Activated CD8-positive, alpha-beta memory T cell treated with anti-CD3 and anti-CD28 coated beads for 24 hours (primary cell): Measurements from ENCODE around the gene TTC23.

Experiments
- DNase-seq: peaks from one replicate; pipeline ENCODE4 v3.0.0-alpha.2; 2020

TTC23 gene

DNA sequence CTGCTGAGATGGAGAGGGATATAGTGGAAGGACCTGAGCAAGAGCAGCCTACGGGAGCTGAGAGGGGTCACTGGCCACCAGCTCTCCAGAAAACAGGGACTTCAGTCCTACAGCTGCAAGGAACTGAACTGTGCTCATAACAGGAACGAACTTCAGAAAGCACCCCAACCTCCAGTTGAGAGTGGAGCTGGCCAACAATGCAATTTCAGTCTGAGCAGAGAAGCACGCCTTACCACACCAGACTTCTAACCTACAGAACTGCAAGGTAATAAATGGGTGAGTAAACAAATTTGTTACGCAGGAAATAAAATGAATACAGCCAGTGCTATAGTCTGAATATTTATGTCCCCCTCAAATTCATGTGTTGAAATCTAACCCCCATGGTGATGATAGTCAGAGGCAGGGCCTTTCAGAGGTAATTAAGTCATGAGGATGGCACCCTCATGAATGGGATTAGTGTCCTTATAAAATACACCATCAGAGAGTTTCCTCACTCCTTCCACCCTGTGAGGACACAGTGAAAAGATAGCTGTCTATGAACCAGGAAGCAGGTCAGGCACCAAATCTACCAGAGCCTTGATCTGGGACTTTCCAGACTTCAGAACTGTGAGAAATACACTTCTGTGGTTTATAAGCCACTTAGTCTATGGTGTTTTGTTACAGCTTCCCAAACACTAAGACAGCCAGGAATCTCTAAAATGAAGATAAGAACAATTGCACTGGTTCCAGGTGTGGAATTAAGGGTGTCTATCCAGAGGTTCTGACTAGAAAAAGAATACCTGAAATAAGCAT is 85.9 kb downstream of the TTC23 start:
- DNase-seq, result no peak

DNA sequence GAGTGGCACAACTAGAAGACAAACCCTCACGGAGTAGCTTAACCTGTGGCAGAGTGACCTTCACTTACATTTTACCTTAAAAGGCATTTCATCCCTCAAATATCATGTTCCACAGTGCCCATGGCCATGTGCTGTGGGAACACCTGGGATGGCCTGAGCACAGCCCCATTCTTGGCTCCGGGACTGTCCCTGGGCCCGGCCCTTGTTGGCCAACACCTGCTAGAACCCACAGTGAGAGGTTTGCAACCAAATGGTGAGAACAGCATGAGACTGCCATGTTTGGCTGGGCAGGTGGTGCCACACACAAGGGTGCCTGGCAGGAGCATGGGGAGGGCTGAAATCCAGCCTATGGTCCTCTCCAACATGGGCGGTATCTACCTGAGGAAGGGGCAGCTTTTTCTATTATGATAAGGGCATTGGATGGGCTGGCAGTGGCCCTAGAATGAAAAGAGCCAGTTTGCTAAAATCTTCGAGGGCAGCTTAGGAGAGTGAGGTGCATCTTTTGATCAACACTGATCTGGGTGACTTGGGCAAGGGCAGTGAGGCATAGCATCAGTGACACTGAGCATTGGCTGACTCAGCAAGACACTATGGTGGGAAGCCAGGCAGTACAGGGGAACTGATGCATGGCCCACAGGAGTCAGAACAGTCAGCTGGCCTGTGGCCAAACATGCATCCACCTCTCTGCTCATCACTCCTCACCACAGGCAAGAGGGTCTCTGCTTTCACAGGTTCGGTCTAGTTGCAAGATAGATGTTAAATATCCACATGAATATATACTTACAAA is 90.6 kb downstream of the TTC23 start:
- no peak for DNase-seq

GRCh38 chr15:99157456-99157855 is 91.9 kb downstream of the TTC23 start:
- no peak for DNase-seq

DNA sequence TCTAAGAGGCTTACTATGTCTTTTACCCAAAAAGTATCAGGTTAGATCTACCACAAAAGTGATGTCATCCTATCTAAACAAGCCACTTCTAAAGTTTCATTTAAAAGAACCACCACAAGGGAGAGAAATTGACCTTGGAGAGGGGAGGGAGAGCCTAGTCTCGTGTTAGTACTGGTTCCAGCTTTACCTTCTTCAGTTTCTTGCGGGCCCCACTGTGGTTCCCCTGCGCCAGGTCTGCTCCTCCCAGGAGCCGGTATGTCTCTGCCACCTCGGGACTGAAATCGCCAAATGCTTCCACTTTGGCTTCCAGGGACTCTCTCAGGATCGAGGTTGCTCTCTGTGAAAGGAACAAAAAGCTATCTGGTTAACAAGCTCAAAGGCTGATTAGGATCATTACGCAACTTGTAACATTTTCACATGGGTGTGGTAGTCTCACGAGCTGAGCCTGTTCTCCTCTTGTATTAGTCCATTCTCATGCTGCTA is 93.4 kb downstream of the TTC23 start:
- no peak for DNase-seq

DNA sequence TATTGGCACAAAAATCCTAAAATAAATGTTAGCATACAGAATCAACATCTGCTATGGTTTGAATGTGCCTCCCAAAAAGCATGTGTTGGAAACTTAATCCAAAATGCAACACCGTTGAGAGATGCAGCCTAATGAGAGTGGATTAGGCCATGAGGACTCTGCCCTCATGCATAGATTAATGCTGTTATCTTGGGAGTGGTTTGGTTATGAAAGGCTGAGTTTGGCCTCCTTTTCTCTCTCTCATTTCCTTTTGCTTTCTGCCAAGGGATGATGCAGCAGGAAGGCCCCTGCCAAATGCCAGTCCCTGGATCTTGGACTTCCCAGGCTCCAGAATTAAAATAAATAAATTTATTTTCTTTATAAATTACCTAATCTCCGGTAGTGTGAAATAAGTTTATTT is 95.1 kb downstream of the TTC23 start:
- no peak for DNase-seq

- DNase-seq, result no peak
Observed at GRCh38 chr15:99153026-99153535, 96.3 kb downstream of the TTC23 start.

- no peak for DNase-seq
Observed at GRCh38 chr15:99151156-99151555, 98.2 kb downstream of the TTC23 start.

DNA sequence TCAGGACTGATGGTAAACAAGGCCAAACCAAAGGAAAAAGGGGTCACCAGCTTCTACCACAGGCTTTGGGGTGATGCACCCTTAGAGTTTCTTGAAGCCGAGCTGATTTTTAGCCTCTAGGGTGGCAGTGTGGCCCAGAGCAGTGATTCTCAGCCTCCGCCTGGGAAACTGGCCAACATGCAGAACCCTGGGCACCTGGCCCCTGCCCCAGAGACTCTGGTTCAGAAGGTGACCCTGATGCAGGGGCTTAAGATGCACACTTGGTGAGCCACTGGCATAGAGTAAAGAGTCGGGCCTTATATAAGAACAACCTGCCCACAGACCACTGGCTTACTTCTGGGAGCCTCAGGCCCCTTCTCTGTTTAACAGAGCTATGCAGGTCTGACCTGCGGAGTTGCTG is 100.0 kb downstream of the TTC23 start:
- DNase-seq, result peak; percentile 37

DNA sequence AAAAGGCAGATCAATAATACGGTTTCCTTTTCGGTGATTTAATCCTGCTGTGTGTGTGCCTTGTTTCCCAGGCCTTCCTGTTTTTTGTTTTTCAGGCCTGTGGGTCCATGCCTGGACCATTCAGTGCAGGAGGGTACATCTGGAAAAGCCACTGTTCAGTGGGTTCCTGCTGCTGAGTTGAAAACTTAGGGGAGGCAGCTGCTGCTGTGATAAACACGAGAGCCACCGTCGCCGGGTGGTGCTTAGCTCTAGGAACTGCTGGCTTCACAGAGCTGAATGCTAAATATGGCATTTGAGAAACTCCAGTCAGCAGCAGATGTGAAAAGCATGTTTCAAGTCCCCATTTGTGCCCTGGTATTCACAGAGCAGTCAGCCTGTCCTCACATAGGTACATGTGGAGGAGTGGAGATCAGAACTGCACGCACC is 100.5 kb downstream of the TTC23 start:
- DNase-seq, result peak; percentile 26

DNA sequence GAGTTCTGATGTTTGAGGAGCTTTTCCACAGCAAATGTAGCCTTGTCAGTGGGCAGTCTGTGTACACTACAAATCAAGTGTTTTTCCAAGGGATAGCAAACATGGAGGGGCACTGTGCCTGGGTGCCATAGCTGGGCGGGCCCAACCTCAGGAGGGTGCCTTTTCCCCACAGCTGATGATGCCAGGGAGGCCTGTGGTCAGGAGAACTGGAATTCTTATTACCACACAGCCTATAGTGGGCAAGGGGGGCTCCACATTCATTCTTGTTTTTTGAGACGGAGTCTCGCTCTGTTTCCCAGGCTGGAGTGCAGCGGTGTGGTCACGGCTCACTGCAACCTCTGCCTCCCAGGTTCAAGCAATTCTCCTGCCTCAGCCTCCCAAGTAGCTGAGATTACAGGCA is 102.7 kb downstream of the TTC23 start:
- no peak for DNase-seq

DNA sequence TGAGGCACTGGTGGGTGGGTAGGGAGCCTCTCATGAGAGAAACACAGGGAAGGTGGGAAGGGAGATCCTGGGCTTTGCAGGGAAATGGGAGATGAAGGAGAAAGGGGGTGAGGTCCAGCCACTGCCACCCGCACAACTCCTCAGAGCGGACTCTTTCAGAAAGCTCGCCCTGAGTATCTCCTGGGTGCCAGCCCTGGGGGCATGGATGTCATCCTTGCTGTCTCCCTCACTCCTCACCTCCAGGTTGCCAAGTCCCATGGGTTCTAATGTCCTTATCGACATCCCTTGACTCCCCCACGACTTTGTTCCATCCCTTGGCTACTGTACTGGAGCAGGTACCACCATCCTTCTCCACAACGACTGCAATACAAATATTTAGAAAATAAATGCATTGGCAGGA is 103.6 kb downstream of the TTC23 start:
- DNase-seq, result no peak

- no peak for DNase-seq
Observed at GRCh38 chr15:99145005-99145404, 104.4 kb downstream of the TTC23 start.

GRCh38 chr15:99143655-99144610 is 105.4 kb downstream of the TTC23 start:
- no peak for DNase-seq

DNA sequence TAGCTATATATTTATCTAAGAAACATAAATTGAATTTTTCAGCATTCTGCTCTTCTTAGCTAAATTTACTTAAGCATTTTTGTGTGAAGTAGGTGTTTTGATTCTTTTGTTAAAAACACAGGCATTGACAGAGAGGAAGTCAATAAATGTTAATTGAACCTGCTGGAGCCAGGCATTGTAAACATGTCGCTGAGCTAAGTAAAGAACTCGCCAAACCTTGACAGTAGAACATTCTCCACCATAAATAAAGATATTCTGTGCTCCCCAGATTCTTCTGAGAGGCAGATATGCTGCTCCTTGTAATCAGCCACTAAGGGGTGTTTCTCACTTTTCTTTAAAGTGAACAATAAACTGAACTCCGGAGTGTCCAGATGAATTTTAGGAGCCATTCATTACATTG is 106.1 kb downstream of the TTC23 start:
- DNase-seq, result no peak

DNA sequence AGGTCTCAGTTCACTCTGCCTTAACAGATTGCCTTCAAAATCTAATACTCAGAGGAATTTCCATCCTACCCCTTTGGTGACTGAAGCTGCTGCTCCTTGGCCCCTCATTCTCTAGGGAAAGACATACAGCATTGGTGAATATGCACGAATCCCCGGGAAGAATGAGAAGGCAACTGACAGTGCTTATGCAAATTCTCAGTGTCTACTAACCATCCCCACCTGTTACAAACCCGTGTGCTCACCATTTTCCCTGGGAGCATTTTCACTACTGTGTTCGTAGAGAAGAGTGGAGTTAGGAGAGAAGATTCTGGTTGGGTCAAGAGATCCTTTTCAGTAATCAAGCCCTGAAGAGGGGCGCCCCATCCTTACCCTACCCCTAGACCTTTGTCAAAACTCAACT is 106.8 kb downstream of the TTC23 start:
- no peak for DNase-seq

- DNase-seq, result no peak
Observed at GRCh38 chr15:99141943-99142342, 107.4 kb downstream of the TTC23 start.

- DNase-seq, result no peak
Observed at GRCh38 chr15:99140590-99140989, 108.8 kb downstream of the TTC23 start.

DNA sequence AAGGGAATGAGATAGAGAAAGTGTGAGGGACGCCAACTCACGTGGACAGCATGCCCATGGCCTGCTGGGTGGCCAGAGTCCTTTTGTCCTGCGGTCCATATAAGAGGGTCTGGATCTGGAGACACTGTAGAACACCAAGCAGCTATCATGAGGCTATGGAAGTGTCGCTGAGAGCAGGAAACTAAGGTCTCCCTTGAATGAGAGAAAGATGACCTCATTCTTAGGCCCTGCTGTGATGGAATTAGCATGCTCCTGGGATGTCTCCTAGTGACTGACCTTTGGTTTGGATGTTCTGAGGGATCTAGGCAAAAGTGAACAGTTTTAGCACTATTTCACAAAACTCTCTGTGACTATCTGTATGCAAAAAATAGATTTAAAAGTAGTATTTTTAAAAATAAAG is 110.1 kb downstream of the TTC23 start:
- no peak for DNase-seq

- DNase-seq, result peak; percentile 38
Observed at GRCh38 chr15:99138491-99138982, 110.8 kb downstream of the TTC23 start.

GRCh38 chr15:99137877-99138276 is 111.5 kb downstream of the TTC23 start:
- peak; percentile 21 for DNase-seq

DNA sequence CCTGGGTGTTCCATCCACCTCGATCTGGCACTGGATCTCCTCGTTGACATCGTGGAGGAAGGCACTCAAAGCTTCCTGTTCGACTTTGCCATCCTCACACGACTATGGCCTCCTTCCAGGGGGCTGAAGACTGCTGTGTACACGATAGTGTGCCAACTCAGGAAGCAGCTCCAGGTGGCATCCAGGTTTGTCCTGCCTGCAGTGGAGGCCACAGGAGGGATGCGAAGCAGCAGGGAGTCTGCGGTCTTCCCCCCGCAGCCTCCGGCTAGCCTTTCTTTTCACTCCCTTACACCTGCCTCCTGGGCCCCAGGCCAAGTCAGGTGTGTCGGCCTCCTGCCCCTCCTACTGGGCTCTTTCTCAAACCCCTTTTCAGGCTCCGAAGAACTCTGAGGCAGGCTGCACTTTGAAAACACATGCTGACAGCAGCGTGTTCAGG is 112.3 kb downstream of the TTC23 start:
- DNase-seq, result peak; percentile 32

DNA sequence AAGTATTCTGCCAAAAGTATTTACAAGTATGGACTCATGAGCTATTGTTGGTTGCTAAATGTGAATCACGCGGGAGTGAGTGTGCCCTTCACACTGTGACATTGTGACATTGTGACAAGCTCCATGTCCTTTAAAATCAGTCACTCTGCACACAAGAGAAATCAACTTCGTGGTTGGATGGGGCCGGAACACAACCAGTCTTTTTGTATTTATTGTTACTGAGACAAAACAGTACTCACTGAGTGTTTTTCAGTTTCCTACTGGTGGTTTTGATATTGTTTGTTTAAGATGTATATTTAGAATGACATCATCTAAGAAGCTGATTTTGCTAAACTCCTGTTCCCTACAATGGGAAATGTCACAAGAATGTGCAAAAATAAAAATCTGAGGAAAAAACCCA is 114.2 kb downstream of the TTC23 start:
- no peak for DNase-seq
